Measurements from ENCODE around the gene GPR107.

GPR107 gene

GRCh38 chr9:130188860-130189481 lies 135.3 kb downstream of the GPR107 start:
- no peak for TF ChIP-seq GATA3 (IDR thresholded peaks at IDR 0.05; ENCODE audit: low read depth, low read length)
- TF ChIP-seq GATA2 (IDR thresholded peaks at IDR 0.05; ENCODE audit: low read depth, low read length), result no peak
